Activated CD4-positive, alpha-beta T cell treated with anti-CD3 and anti-CD28 coated beads, Interleukin-2, amount 50 U/mL, for 4 hours (primary cell): ENCODE results near the gene CXCR6.

ENCODE experiments used
- DNase-seq, 2 experiments: peaks; one replicate each; pipeline ENCODE4 v3.0.0-alpha.2; 2020

The CXCR6 gene

GRCh38 chr3:45972534-45973402 lies 29.5 kb downstream of the CXCR6 start:
- no peak for DNase-seq

- no peak for DNase-seq
Measured at GRCh38 chr3:45974686-45975085, 31.4 kb downstream of the CXCR6 start.

- DNase-seq = no peak
Measured at GRCh38 chr3:45975686-45976085, 32.4 kb downstream of the CXCR6 start.

GRCh38 chr3:45976191-45977091 lies 33.2 kb downstream of the CXCR6 start:
- DNase-seq = peak; percentile 25 to 26

GRCh38 chr3:45978006-45978761 lies 34.9 kb downstream of the CXCR6 start:
- peak; percentile 37 to 43 for DNase-seq

- no peak for DNase-seq
Measured at GRCh38 chr3:45979378-45979777, 36.1 kb downstream of the CXCR6 start.

GRCh38 chr3:45980229-45980813 lies 37.1 kb downstream of the CXCR6 start:
- no peak for DNase-seq

- DNase-seq = no peak
Measured at GRCh38 chr3:45980819-45981218, 37.6 kb downstream of the CXCR6 start.

GRCh38 chr3:45981346-45982074 lies 38.2 kb downstream of the CXCR6 start:
- no peak for DNase-seq

- DNase-seq = no peak
Measured at GRCh38 chr3:45983770-45984169, 40.5 kb downstream of the CXCR6 start.

GRCh38 chr3:45984331-45985312 lies 41.4 kb downstream of the CXCR6 start:
- no peak for DNase-seq

GRCh38 chr3:45985532-45986302 lies 42.5 kb downstream of the CXCR6 start:
- no peak for DNase-seq

GRCh38 chr3:45986303-45986982 lies 43.2 kb downstream of the CXCR6 start:
- no peak for DNase-seq

- no peak for DNase-seq
Measured at GRCh38 chr3:45987368-45988291, 44.4 kb downstream of the CXCR6 start.

- no peak for DNase-seq
Measured at GRCh38 chr3:45988362-45988761, 45.1 kb downstream of the CXCR6 start.

GRCh38 chr3:45988804-45989203 lies 45.5 kb downstream of the CXCR6 start:
- DNase-seq = no peak

GRCh38 chr3:45990181-45990580 lies 46.9 kb downstream of the CXCR6 start:
- DNase-seq = no peak

GRCh38 chr3:45991341-45991740 lies 48.1 kb downstream of the CXCR6 start:
- no peak for DNase-seq
